Measurements from ENCODE around the gene UBN2.
"Not testable (repeated sequence)": the region's sequence is repeated elsewhere in the genome, so short reads cannot be mapped to it uniquely, and the experiment has no call there.

The UBN2 gene

GRCh38 chr7:139300390-139300789 is 69.4 kb downstream of the UBN2 start:
- DNase-seq, result no peak

GRCh38 chr7:139304517-139304916 is 73.5 kb downstream of the UBN2 start:
- DNase-seq, result no peak

- no peak for DNase-seq
Observed at GRCh38 chr7:139317939-139318505, 87.0 kb downstream of the UBN2 start.

- no peak for DNase-seq
Observed at GRCh38 chr7:139321071-139321745, 90.2 kb downstream of the UBN2 start.

- DNase-seq, result not testable (repeated sequence)
Observed at GRCh38 chr7:139324709-139325108, 93.7 kb downstream of the UBN2 start.

- DNase-seq, result no peak
Observed at GRCh38 chr7:139328375-139328774, 97.3 kb downstream of the UBN2 start.

- no peak for DNase-seq
Observed at GRCh38 chr7:139329119-139329518, 98.1 kb downstream of the UBN2 start.

GRCh38 chr7:139330333-139331030 is 99.4 kb downstream of the UBN2 start:
- DNase-seq, result no peak

- DNase-seq, result no peak
Observed at GRCh38 chr7:139332697-139333359, 101.8 kb downstream of the UBN2 start.

GRCh38 chr7:139333443-139333842 is 102.4 kb downstream of the UBN2 start:
- DNase-seq, result not testable (repeated sequence)

GRCh38 chr7:139334399-139335150 is 103.5 kb downstream of the UBN2 start:
- DNase-seq, result no peak

GRCh38 chr7:139339025-139339424 is 108.0 kb downstream of the UBN2 start:
- no peak for DNase-seq

- DNase-seq, result no peak
Observed at GRCh38 chr7:139339698-139340036, 108.6 kb downstream of the UBN2 start.

GRCh38 chr7:139340037-139340807 is 109.2 kb downstream of the UBN2 start:
- peak; percentile 99 for DNase-seq

- no peak for DNase-seq
Observed at GRCh38 chr7:139340808-139341057, 109.7 kb downstream of the UBN2 start.

- peak; percentile 90 to 93 for DNase-seq
Observed at GRCh38 chr7:139341058-139341775, 110.2 kb downstream of the UBN2 start, which contains the start of gene FMC1. TSS of gene FMC1 (plus strand) at chr7:139341337. CDS start at chr7:139341385, 48 bp downstream.

- no peak for DNase-seq
Observed at GRCh38 chr7:139341776-139342226, 110.8 kb downstream of the UBN2 start.

GRCh38 chr7:139345042-139345441 is 114.0 kb downstream of the UBN2 start:
- DNase-seq, result no peak

GRCh38 chr7:139351027-139351426 is 120.0 kb downstream of the UBN2 start:
- no peak for DNase-seq

- DNase-seq, result no peak
Observed at GRCh38 chr7:139354729-139355128, 123.7 kb downstream of the UBN2 start.

- DNase-seq, result no peak
Observed at GRCh38 chr7:139355320-139355719, 124.3 kb downstream of the UBN2 start.

Data from activated CD4-positive, alpha-beta T cell treated with anti-CD3 and anti-CD28 coated beads, Interleukin-2, amount 50 U/mL, for 48 hours (primary cell).